HUES48 (cell line): Measurements from ENCODE around the gene AGPS.
"Not testable (repeated sequence)": the region's sequence is repeated elsewhere in the genome, so short reads cannot be mapped to it uniquely, and the experiment has no call there.

Experiments used
- H3K27ac ChIP-seq: one replicate; pipeline ENCODE4 v1.7.0; 2013; ENCODE audit warnings: low read depth, low read length, inconsistent platforms
- H3K27me3 ChIP-seq: 2 replicates; pipeline ENCODE4 v1.6.1; 2013; ENCODE audit warnings: mild to moderate bottlenecking, low read length; ENCODE audit not compliant: control insufficient read depth, insufficient read depth
- H3K36me3 ChIP-seq: 2 replicates; pipeline ENCODE4 v1.6.1; 2013; ENCODE audit warnings: low read length; ENCODE audit not compliant: control insufficient read depth, insufficient read depth
- H3K4me1 ChIP-seq: 2 replicates; pipeline ENCODE4 v1.6.1; 2013; ENCODE audit warnings: mild to moderate bottlenecking, low read length; ENCODE audit not compliant: control insufficient read depth, insufficient read depth
- H3K4me3 ChIP-seq: 2 replicates; pipeline ENCODE4 v1.5.1; 2013; ENCODE audit warnings: mild to moderate bottlenecking, low read depth, low read length
- H3K9ac ChIP-seq: 2 replicates; pipeline ENCODE4 v1.6.1; 2013; ENCODE audit warnings: mild to moderate bottlenecking, low read depth, low read length, moderate library complexity
- H3K9me3 ChIP-seq: 2 replicates; pipeline ENCODE4 v1.6.1; 2013; ENCODE audit warnings: low read length; ENCODE audit not compliant: control insufficient read depth, insufficient read depth

The AGPS gene

DNA sequence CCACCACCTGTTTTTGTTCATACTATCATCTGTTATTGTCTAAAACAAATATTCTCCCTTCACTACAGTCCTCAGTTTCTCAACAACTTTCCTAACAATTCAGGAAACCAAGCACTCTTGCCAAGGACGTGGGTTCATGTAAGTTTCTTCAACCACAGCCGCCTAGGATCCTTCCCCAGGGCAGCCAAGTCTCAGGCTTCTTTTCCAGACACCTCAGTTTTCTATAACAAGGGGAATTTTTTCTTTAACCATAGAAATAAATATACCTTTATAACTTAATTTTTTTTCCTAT is 39.4 kb upstream of the AGPS start:
- no peak overlapping the region for H3K27ac ChIP-seq
- no peaks in the 10 kb centered on the region for H3K9me3 ChIP-seq
- H3K4me1 ChIP-seq: no peaks in the 10 kb centered on the region
- H3K27me3 ChIP-seq: no peaks in the 10 kb centered on the region
- H3K4me3 ChIP-seq: no peak overlapping the region
- no peak overlapping the region for H3K9ac ChIP-seq
- no peaks in the 10 kb centered on the region for H3K36me3 ChIP-seq

DNA sequence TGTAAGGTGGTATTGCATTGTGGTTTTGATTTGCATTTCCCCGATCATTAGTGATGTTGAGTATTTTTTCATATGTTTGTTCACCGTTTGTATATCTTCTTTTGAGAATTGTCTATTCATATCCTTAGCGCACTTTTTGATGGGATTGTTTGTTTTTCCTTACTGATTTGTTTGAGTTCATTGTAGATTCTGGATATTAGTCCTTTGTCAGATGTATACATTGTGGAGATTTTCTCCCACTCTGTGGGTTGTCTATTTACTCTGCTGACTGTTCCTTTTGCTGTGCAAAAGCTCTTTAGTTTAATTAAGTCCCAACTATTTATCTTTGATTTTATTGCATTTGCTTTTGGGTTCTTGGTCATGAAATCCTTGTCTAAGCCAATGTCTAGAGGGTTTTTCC is 38.0 kb upstream of the AGPS start:
- H3K4me1 ChIP-seq, H3K9ac ChIP-seq, H3K9me3 ChIP-seq, H3K4me3 ChIP-seq, H3K27ac ChIP-seq, H3K36me3 ChIP-seq, H3K27me3 ChIP-seq: not testable (repeated sequence)

- Histone ChIP-seq H3K9me3 (no peaks in the 10 kb centered on the region), H3K27me3 (no peaks in the 10 kb centered on the region), H3K9ac (no peak overlapping the region), H3K36me3 (no peaks in the 10 kb centered on the region), H3K27ac (no peak overlapping the region), H3K4me1 (no peaks in the 10 kb centered on the region), H3K4me3 (no peak overlapping the region)
Measured at GRCh38 chr2:177355874-177356273, 36.7 kb upstream of the AGPS start.

GRCh38 chr2:177359836-177360595 is 32.6 kb upstream of the AGPS start:
- Histone ChIP-seq H3K4me1 (no peaks in the 10 kb centered on the region), H3K4me3 (no peak overlapping the region), H3K9ac (no peak overlapping the region), H3K9me3 (no peaks in the 10 kb centered on the region), H3K36me3 (no peaks in the 10 kb centered on the region), H3K27me3 (no peaks in the 10 kb centered on the region), H3K27ac (no peak overlapping the region)

DNA sequence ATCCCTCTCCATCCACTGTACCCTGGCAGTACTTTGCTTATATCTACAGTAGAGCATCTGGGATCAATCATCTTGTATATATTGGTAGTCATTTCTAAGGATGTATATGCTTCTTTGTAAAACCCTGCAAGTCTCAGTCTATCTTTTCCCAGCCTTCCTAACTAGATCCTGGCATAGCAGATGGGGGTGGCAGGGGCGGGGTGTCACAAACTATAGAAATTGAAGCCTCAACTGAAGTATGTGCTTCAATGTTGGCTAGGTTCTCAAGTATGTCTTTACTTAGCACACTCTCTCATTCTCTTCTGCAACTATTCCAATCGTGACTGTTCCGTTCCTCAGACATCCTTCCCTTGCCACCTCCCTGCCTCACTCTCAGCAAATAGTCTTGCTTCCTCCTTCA is 30.1 kb upstream of the AGPS start:
- H3K4me3 ChIP-seq: no peak overlapping the region
- H3K4me1 ChIP-seq: no peaks in the 10 kb centered on the region
- no peaks in the 10 kb centered on the region for H3K36me3 ChIP-seq
- no peak overlapping the region for H3K27ac ChIP-seq
- H3K9ac ChIP-seq: no peak overlapping the region
- H3K9me3 ChIP-seq: no peaks in the 10 kb centered on the region
- H3K27me3 ChIP-seq: no peaks in the 10 kb centered on the region

GRCh38 chr2:177363332-177363731 is 29.2 kb upstream of the AGPS start:
- H3K27ac ChIP-seq: no peak overlapping the region

GRCh38 chr2:177365764-177366163 is 26.8 kb upstream of the AGPS start:
- H3K36me3 ChIP-seq, H3K27me3 ChIP-seq, H3K9ac ChIP-seq, H3K4me1 ChIP-seq, H3K27ac ChIP-seq, H3K9me3 ChIP-seq, H3K4me3 ChIP-seq: not testable (repeated sequence)

More at GRCh38 chr2:177363332-177363731, 29.2 kb upstream of the AGPS start:
- Histone ChIP-seq H3K4me3 (no peak overlapping the region), H3K9me3 (no peaks in the 10 kb centered on the region), H3K4me1 (no peaks in the 10 kb centered on the region), H3K36me3 (no peaks in the 10 kb centered on the region), H3K9ac (no peak overlapping the region), H3K27me3 (no peaks in the 10 kb centered on the region)

- not testable (repeated sequence) for H3K4me1 ChIP-seq, H3K4me3 ChIP-seq, H3K27ac ChIP-seq, H3K36me3 ChIP-seq, H3K9me3 ChIP-seq, H3K9ac ChIP-seq, H3K27me3 ChIP-seq
Measured at GRCh38 chr2:177368023-177368422, 24.6 kb upstream of the AGPS start.

- Histone ChIP-seq H3K9ac (no peak overlapping the region), H3K4me1 (peaks cover 7% of the 10 kb centered on the region), H3K9me3 (no peaks in the 10 kb centered on the region), H3K36me3 (no peaks in the 10 kb centered on the region), H3K4me3 (no peak overlapping the region), H3K27me3 (no peaks in the 10 kb centered on the region), H3K27ac (no peak overlapping the region)
Measured at GRCh38 chr2:177379354-177379753, 13.2 kb upstream of the AGPS start.

GRCh38 chr2:177380181-177380580 is 12.4 kb upstream of the AGPS start:
- no peaks in the 10 kb centered on the region for H3K27me3 ChIP-seq
- no peak overlapping the region for H3K4me3 ChIP-seq
- peaks cover 10% of the 10 kb centered on the region for H3K4me1 ChIP-seq
- no peak overlapping the region for H3K9ac ChIP-seq
- no peaks in the 10 kb centered on the region for H3K36me3 ChIP-seq
- no peaks in the 10 kb centered on the region for H3K9me3 ChIP-seq
- no peak overlapping the region for H3K27ac ChIP-seq

DNA sequence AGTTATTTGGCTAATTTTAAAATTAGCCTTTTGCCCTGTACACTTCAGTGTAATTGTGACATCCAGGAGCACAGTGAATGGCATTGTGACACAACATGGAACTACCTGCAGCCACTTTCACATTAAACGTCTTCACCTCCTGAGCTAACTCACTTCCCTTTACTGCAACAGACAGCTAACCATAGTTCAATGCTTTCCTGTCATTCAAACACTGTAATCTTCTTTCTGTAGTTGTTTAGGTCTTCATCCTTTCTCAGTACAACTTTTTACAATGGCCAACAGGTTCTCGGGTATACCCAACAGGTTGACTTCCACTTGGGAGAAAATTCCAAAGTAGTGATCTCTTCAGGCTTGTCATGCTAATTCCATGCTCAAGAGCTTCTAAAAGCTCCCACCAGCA is 8.6 kb upstream of the AGPS start:
- Histone ChIP-seq H3K4me3 (peak overlapping the region; percentile 5; the same call in 1 of the 2 replicates), H3K9me3 (no peaks in the 10 kb centered on the region), H3K9ac (no peak overlapping the region), H3K4me1 (peaks cover 10% of the 10 kb centered on the region), H3K36me3 (no peaks in the 10 kb centered on the region), H3K27me3 (no peaks in the 10 kb centered on the region), H3K27ac (peak overlapping the region; percentile 36)

DNA sequence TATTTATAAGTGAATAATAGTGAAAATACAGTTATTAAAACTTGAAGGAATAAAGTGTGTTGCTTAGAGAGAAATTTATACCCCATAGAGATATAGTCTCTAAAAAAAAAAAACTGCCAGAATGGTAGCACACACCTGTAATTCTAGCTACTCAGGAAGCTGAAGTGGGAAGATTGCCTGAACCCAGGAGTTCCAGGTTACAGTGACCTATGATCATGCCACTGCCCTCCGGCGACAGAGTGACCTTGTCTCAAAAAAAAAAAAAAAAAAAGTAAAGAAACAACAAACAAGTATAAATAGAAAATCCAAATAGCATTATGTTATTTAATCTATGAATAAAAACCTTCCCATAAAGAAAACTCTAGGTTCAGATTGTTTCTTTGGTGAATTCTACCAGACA is 7.4 kb upstream of the AGPS start:
- H3K4me3 ChIP-seq: no peak overlapping the region
- H3K27me3 ChIP-seq: no peaks in the 10 kb centered on the region

More for the DNA sequence above, 7.4 kb upstream of the AGPS start:
- Histone ChIP-seq H3K4me1 (peaks cover 10% of the 10 kb centered on the region), H3K9ac (no peak overlapping the region), H3K27ac (no peak overlapping the region), H3K9me3 (no peaks in the 10 kb centered on the region), H3K36me3 (no peaks in the 10 kb centered on the region)
